Measurements from ENCODE around the gene SSX4B. TPM values are rescaled to one million over a fixed set of nuclear protein-coding genes. Genes with fewer than 3 reads are reported as not detected.
"Not testable (repeated sequence)": the region's sequence is repeated elsewhere in the genome, so short reads cannot be mapped to it uniquely, and the experiment has no call there.

SSX4B gene
- total RNA-seq, 2 experiments from 2014 or later, result not detected

GRCh38 chrX:48397825-48398224 lies 13.9 kb downstream of the SSX4B start:
- H3K36me3 Mint-ChIP-seq (ENCODE audit: low read depth); H3K9me3 Mint-ChIP-seq; H3K27ac Mint-ChIP-seq; POLR2A ChIA-PET; DNase-seq; H3K4me3 Mint-ChIP-seq; H3K27me3 Mint-ChIP-seq; H3K4me1 Mint-ChIP-seq; CTCF ChIA-PET: not testable (repeated sequence)

- H3K4me1 Mint-ChIP-seq; POLR2A ChIA-PET; H3K4me3 Mint-ChIP-seq; H3K36me3 Mint-ChIP-seq (ENCODE audit: low read depth); H3K9me3 Mint-ChIP-seq; DNase-seq; H3K27me3 Mint-ChIP-seq; H3K27ac Mint-ChIP-seq; CTCF ChIA-PET: not testable (repeated sequence)
Measured at GRCh38 chrX:48396931-48397330, 14.8 kb downstream of the SSX4B start.

GRCh38 chrX:48383239-48383638 lies 28.5 kb downstream of the SSX4B start, which contains the start of gene SSX4:
Gene SSX4, plus strand, starts transcription at chrX:48383539. Its CDS starts 515 bp downstream, at chrX:48384054.
- CTCF ChIA-PET; DNase-seq; H3K4me3 Mint-ChIP-seq; H3K27ac Mint-ChIP-seq; H3K4me1 Mint-ChIP-seq; POLR2A ChIA-PET; H3K27me3 Mint-ChIP-seq; H3K36me3 Mint-ChIP-seq (ENCODE audit: low read depth); H3K9me3 Mint-ChIP-seq: not testable (repeated sequence)

GRCh38 chrX:48370408-48370807 lies 41.4 kb downstream of the SSX4B start:
- H3K36me3 Mint-ChIP-seq (ENCODE audit: low read depth); POLR2A ChIA-PET; H3K27ac Mint-ChIP-seq; H3K9me3 Mint-ChIP-seq; DNase-seq; CTCF ChIA-PET; H3K4me1 Mint-ChIP-seq; H3K27me3 Mint-ChIP-seq; H3K4me3 Mint-ChIP-seq: not testable (repeated sequence)

GRCh38 chrX:48367717-48368408 lies 43.9 kb downstream of the SSX4B start:
- H3K4me1 Mint-ChIP-seq; H3K9me3 Mint-ChIP-seq; CTCF ChIA-PET; H3K27ac Mint-ChIP-seq; POLR2A ChIA-PET; H3K36me3 Mint-ChIP-seq (ENCODE audit: low read depth); DNase-seq; H3K4me3 Mint-ChIP-seq; H3K27me3 Mint-ChIP-seq: not testable (repeated sequence)

- DNase-seq; H3K36me3 Mint-ChIP-seq (ENCODE audit: low read depth); H3K9me3 Mint-ChIP-seq; H3K4me3 Mint-ChIP-seq; H3K4me1 Mint-ChIP-seq; CTCF ChIA-PET; H3K27ac Mint-ChIP-seq; POLR2A ChIA-PET; H3K27me3 Mint-ChIP-seq: not testable (repeated sequence)
Measured at GRCh38 chrX:48359281-48359680, 52.5 kb downstream of the SSX4B start.

- H3K27me3 Mint-ChIP-seq, result no peaks in the 10 kb centered on the region
- CTCF ChIA-PET, result no interaction called here
- H3K9me3 Mint-ChIP-seq, result no peaks in the 10 kb centered on the region
- POLR2A ChIA-PET, result no interaction called here
- DNase-seq, result no peak
- H3K36me3 Mint-ChIP-seq (ENCODE audit: low read depth), result no peaks in the 10 kb centered on the region
- H3K27ac Mint-ChIP-seq, result no peak overlapping the region
- no peaks in the 10 kb centered on the region for H3K4me1 Mint-ChIP-seq
- H3K4me3 Mint-ChIP-seq, result no peak overlapping the region
Measured at GRCh38 chrX:48357681-48358080, 54.1 kb downstream of the SSX4B start.

- H3K36me3 Mint-ChIP-seq (ENCODE audit: low read depth); H3K4me1 Mint-ChIP-seq; POLR2A ChIA-PET; H3K9me3 Mint-ChIP-seq; H3K27me3 Mint-ChIP-seq; DNase-seq; H3K4me3 Mint-ChIP-seq; CTCF ChIA-PET; H3K27ac Mint-ChIP-seq: not testable (repeated sequence)
Measured at GRCh38 chrX:48356315-48357094, 55.3 kb downstream of the SSX4B start, which contains the start of gene SSX3. Gene SSX3, minus strand, starts transcription at chrX:48356703. Its CDS starts 1,454 bp downstream, at chrX:48355249.

Other genes with a start within 250 kb of the SSX4B start
- gene SSX5, start 215.2 kb downstream of the SSX4B start, total RNA-seq, result not detected
- not detected for gene SSX1, start 156.6 kb downstream of the SSX4B start, total RNA-seq
- gene SSX3, start 55.3 kb downstream of the SSX4B start, total RNA-seq, result not detected
- gene SSX4, start 28.4 kb downstream of the SSX4B start, total RNA-seq, result not detected
- 10 to 100 TPM; 78.3 to 78.9 TPM for gene SLC38A5, start 58.3 kb upstream of the SSX4B start, total RNA-seq
- gene FTSJ1, start 64.2 kb upstream of the SSX4B start, total RNA-seq, result 10 to 100 TPM; 59.5 to 60.2 TPM
- gene PORCN, start 97.0 kb upstream of the SSX4B start, total RNA-seq, result 10 to 100 TPM; 12.5 to 13.3 TPM
- gene EBP, start 109.8 kb upstream of the SSX4B start, total RNA-seq, result 100 to 1,000 TPM; 246 to 251 TPM
- gene TBC1D25, start 127.8 kb upstream of the SSX4B start, total RNA-seq, result 10 to 100 TPM; 19.5 to 20.4 TPM
- gene RBM3, start 162.5 kb upstream of the SSX4B start, total RNA-seq, result 100 to 1,000 TPM; 270 to 289 TPM
- 10 to 100 TPM; 37.8 to 44.5 TPM for gene WDR13, start 185.5 kb upstream of the SSX4B start, total RNA-seq